SK-N-SH treated with all-trans-retinoic acid at 6 μM for 48 hours (cell line): Measurements from ENCODE around the gene PKP4.

Experiments used
- ATAC-seq: fragments of 200-7000 bp; cut with Tn5 transposase; 3 replicates; pipeline ENCODE4 v1.9.1; 2020; ENCODE audit warnings: mild to moderate bottlenecking, moderate library complexity
- CREB5 ChIP-seq: fragments of 250-450 bp; sonication (Bioruptor Pico); IDR thresholded peaks from 2 replicates; pipeline ENCODE4 v1.5.1; 2020; ENCODE audit warnings: low read depth, mild to moderate bottlenecking, moderate library complexity
- CSDC2 ChIP-seq: fragments of 250-450 bp; sonication (Bioruptor Pico); IDR thresholded peaks from 2 replicates; pipeline ENCODE4 v1.5.0; 2020; ENCODE audit warnings: mild to moderate bottlenecking, moderate library complexity
- CSRNP3 ChIP-seq: fragments of 250-450 bp; sonication (Bioruptor Pico); IDR thresholded peaks from 2 replicates; pipeline ENCODE4 v1.5.1; 2021; ENCODE audit warnings: mild to moderate bottlenecking, moderate library complexity
- ESRRG ChIP-seq: fragments of 250-450 bp; sonication (Bioruptor Pico); IDR thresholded peaks from 2 replicates; pipeline ENCODE4 v1.6.1; 2021; ENCODE audit warnings: mild to moderate bottlenecking
- GLIS3 ChIP-seq: fragments of 250-450 bp; sonication (Bioruptor Pico); IDR thresholded peaks from 2 replicates; pipeline ENCODE4 v1.5.0; 2020; ENCODE audit warnings: mild to moderate bottlenecking, moderate library complexity
- ISL1 ChIP-seq: fragments of 250-450 bp; sonication (Bioruptor Pico); IDR thresholded peaks from 2 replicates; pipeline ENCODE4 v2.1.2; 2022; ENCODE audit warnings: mild to moderate bottlenecking, moderate library complexity
- OSR1 ChIP-seq: fragments of 250-450 bp; sonication (Bioruptor Pico); IDR thresholded peaks from 2 replicates; pipeline ENCODE4 v1.8.0; 2022; ENCODE audit warnings: moderate library complexity, mild to moderate bottlenecking, inconsistent platforms
- POU6F1 ChIP-seq: fragments of 250-450 bp; sonication (Bioruptor Pico); IDR thresholded peaks from 2 replicates; pipeline ENCODE4 v1.8.0; 2021; ENCODE audit warnings: low read depth, mild to moderate bottlenecking, moderate library complexity, borderline replicate concordance
- PPARA ChIP-seq: fragments of 250-450 bp; sonication (Bioruptor Pico); IDR thresholded peaks from 2 replicates; pipeline ENCODE4 v1.5.0; 2020; ENCODE audit warnings: mild to moderate bottlenecking, borderline replicate concordance
- RARB ChIP-seq: fragments of 250-450 bp; sonication (Bioruptor Pico); IDR thresholded peaks from 2 replicates; pipeline ENCODE4 v1.8.0; 2021; ENCODE audit warnings: mild to moderate bottlenecking, moderate library complexity
- SNAI2 ChIP-seq: fragments of 250-450 bp; sonication (Bioruptor Pico); IDR thresholded peaks from 2 replicates; pipeline ENCODE4 v1.5.0; 2020; ENCODE audit warnings: mild to moderate bottlenecking, moderate library complexity
- TCF4 ChIP-seq: fragments of 250-450 bp; sonication (Bioruptor Pico); IDR thresholded peaks from 2 replicates; pipeline ENCODE4 v1.8.0; 2021; ENCODE audit warnings: mild to moderate bottlenecking, moderate library complexity, borderline replicate concordance
- TOX ChIP-seq: fragments of 250-450 bp; sonication (Bioruptor Pico); IDR thresholded peaks from 2 replicates; pipeline ENCODE4 v1.8.0; 2021; ENCODE audit warnings: mild to moderate bottlenecking, moderate library complexity, borderline replicate concordance
- ZC3H10 ChIP-seq: fragments of 250-450 bp; sonication (Bioruptor Pico); IDR thresholded peaks from 2 replicates; pipeline ENCODE4 v1.5.1; 2021; ENCODE audit warnings: mild to moderate bottlenecking, moderate library complexity
- ZFP3 ChIP-seq: fragments of 250-450 bp; sonication (Bioruptor Pico); IDR thresholded peaks from 2 replicates; pipeline ENCODE4 v1.5.0; 2020; ENCODE audit warnings: mild to moderate bottlenecking, moderate library complexity
- ZNF70 ChIP-seq: fragments of 450-650 bp; formaldehyde crosslinking; IDR thresholded peaks from 2 replicates; pipeline ENCODE4 v1.5.0; 2020; ENCODE audit warnings: mild to moderate bottlenecking, moderate library complexity
- ZNF8 ChIP-seq: fragments of 450-650 bp; formaldehyde crosslinking; IDR thresholded peaks from 2 replicates; pipeline ENCODE4 v1.5.0; 2020; ENCODE audit warnings: mild to moderate bottlenecking, moderate library complexity
- TF ChIP-seq, protein P1 (sequence below): fragments of 250-450 bp; sonication (Bioruptor Pico); IDR thresholded peaks from 2 replicates; pipeline ENCODE4 v1.5.0; 2020; ENCODE audit warnings: mild to moderate bottlenecking, moderate library complexity
- TF ChIP-seq, protein P2 (sequence below): fragments of 250-450 bp; sonication (Bioruptor Pico); IDR thresholded peaks from 2 replicates; pipeline ENCODE4 v1.8.0; 2020; ENCODE audit warnings: mild to moderate bottlenecking, moderate library complexity, borderline replicate concordance

Gene PKP4

GRCh38 chr2:158689391-158689790 lies 232.6 kb downstream of the PKP4 start:
- no peak for ATAC-seq
- TF ChIP-seq SNAI2 (CRISPR knock-in tag) (no peak), OSR1 (no peak), CSRNP3 (no peak), TCF4 (CRISPR knock-in tag) (no peak), GLIS3 (CRISPR knock-in tag) (no peak), PPARA (CRISPR knock-in tag) (no peak), TOX (CRISPR knock-in tag) (no peak), POU6F1 (CRISPR knock-in tag) (no peak), ZNF70 (CRISPR knock-in tag) (no peak), ZC3H10 (CRISPR knock-in tag) (no peak), CREB5 (CRISPR knock-in tag) (no peak), ISL1 (CRISPR knock-in tag) (no peak), ESRRG (CRISPR knock-in tag) (no peak), RARB (CRISPR knock-in tag) (no peak)
- TF ChIP-seq, protein P1, sequence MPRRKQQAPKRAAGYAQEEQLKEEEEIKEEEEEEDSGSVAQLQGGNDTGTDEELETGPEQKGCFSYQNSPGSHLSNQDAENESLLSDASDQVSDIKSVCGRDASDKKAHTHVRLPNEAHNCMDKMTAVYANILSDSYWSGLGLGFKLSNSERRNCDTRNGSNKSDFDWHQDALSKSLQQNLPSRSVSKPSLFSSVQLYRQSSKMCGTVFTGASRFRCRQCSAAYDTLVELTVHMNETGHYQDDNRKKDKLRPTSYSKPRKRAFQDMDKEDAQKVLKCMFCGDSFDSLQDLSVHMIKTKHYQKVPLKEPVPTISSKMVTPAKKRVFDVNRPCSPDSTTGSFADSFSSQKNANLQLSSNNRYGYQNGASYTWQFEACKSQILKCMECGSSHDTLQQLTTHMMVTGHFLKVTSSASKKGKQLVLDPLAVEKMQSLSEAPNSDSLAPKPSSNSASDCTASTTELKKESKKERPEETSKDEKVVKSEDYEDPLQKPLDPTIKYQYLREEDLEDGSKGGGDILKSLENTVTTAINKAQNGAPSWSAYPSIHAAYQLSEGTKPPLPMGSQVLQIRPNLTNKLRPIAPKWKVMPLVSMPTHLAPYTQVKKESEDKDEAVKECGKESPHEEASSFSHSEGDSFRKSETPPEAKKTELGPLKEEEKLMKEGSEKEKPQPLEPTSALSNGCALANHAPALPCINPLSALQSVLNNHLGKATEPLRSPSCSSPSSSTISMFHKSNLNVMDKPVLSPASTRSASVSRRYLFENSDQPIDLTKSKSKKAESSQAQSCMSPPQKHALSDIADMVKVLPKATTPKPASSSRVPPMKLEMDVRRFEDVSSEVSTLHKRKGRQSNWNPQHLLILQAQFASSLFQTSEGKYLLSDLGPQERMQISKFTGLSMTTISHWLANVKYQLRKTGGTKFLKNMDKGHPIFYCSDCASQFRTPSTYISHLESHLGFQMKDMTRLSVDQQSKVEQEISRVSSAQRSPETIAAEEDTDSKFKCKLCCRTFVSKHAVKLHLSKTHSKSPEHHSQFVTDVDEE = no peak
- TF ChIP-seq, protein P2, sequence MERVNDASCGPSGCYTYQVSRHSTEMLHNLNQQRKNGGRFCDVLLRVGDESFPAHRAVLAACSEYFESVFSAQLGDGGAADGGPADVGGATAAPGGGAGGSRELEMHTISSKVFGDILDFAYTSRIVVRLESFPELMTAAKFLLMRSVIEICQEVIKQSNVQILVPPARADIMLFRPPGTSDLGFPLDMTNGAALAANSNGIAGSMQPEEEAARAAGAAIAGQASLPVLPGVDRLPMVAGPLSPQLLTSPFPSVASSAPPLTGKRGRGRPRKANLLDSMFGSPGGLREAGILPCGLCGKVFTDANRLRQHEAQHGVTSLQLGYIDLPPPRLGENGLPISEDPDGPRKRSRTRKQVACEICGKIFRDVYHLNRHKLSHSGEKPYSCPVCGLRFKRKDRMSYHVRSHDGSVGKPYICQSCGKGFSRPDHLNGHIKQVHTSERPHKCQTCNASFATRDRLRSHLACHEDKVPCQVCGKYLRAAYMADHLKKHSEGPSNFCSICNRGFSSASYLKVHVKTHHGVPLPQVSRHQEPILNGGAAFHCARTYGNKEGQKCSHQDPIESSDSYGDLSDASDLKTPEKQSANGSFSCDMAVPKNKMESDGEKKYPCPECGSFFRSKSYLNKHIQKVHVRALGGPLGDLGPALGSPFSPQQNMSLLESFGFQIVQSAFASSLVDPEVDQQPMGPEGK (CRISPR knock-in tag) = no peak
- TF ChIP-seq, all 23 proteins: peak for 0

DNA sequence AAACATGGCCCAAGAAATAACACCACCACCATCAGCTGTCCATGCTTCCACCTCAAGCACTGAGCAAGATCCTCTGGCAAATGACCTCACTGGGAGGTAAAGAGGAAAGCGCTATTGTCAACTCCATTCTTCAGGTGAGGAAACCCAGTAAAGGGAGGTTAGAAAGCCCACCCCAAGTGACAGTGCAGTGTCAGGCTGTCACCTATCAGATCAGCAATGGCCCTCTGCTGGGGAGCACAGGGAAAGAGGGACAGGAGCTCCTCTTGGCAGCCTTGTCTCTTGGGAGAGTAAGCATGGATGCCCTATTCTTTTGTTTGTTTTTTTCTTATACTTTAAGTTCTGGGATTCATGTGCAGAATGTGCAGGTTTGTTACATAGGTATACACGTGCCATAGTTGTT lies 234.1 kb downstream of the PKP4 start:
- TF ChIP-seq ZC3H10 (CRISPR knock-in tag) (no peak), GLIS3 (CRISPR knock-in tag) (no peak), RARB (CRISPR knock-in tag) (no peak), TCF4 (CRISPR knock-in tag) (no peak), TOX (CRISPR knock-in tag) (no peak)
- ATAC-seq = no peak

DNA sequence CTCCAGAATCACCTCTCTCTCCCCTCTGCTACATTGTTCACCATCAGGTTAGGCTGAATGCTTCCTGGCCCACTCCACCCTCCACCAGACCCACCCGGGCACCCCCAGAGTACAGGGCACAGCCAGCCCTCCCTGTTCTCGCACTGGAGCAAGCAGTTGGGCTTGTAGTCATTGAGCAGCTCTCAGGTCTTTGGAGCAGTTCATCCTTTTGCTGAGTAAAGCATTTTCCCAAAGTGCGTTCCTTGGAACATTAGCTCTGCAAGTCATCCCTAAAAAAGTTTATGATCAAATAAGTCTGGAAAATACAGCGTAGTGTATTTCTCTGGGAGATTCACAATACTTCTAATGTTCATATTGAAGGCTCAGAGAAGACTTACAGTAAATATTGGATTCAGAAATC lies 234.9 kb downstream of the PKP4 start:
- no peak for ATAC-seq
- TF ChIP-seq CSDC2 (CRISPR knock-in tag) = no peak
- no peak for TF ChIP-seq ZNF8 (CRISPR knock-in tag)
- no peak for TF ChIP-seq RARB (CRISPR knock-in tag)
- TF ChIP-seq CSRNP3 = no peak
- TF ChIP-seq ZFP3 (CRISPR knock-in tag) = no peak
- TF ChIP-seq POU6F1 (CRISPR knock-in tag) = no peak
- no peak for TF ChIP-seq ISL1 (CRISPR knock-in tag)
- TF ChIP-seq CREB5 (CRISPR knock-in tag) = no peak
